HepG2 (cell line): Measurements from ENCODE around the gene HINT1. TPM values are rescaled to one million over a fixed set of nuclear protein-coding genes. Genes with fewer than 3 reads are reported as not detected.
A peak's percentile ranks its signal among the peaks of the same experiment; 100 is the strongest.

ENCODE experiments used
- ATAC-seq: fragments of 200-7000 bp; cut with Tn5 transposase; 3 replicates; pipeline ENCODE4 v1.9.1; 2020; ENCODE audit warnings: mild to moderate bottlenecking, moderate library complexity
- BruUV-seq: library from RNA; stranded (reverse); fragments of 400-500 nt; replicated peaks from 2 replicates; lab custom pipeline; 2021; lab: Mats Ljungman, UMichigan
- CTCF ChIA-PET: fragments of 300-600 bp; formaldehyde crosslinking; extraction: SDS; loops from one replicate; lab custom pipeline; 2021; ENCODE audit warnings: low total read pairs, inconsistent platforms, low intra/inter-chr PET ratio; lab: Yijun Ruan, JAX
- POLR2A ChIA-PET: fragments of 350-600 bp; sonication (Branson Sonifier 250); formaldehyde crosslinking; loops from one replicate; lab custom pipeline; 2020; ENCODE audit warnings: antibody characterized with exemption, inconsistent platforms; lab: Yijun Ruan, JAX
- DNase-seq: peaks from one replicate; pipeline ENCODE4 v3.0.0-alpha.2; 2015; ENCODE audit warnings: low spot score
- FAIRE-seq: peaks from 3 replicates; lab custom pipeline; 2011; peaks lifted over from hg19 to GRCh38; lab: Jason Lieb, UNC
- H2AFZ ChIP-seq: one replicate; pipeline ENCODE4 v1.6.1; 2011; ENCODE audit warnings: low read length, inconsistent platforms
- H3K27ac ChIP-seq: fragments of 300-600 bp; 3 replicates; pipeline ENCODE4 v1.8.0; 2011; ENCODE audit warnings: mixed run types, mild to moderate bottlenecking, mixed read lengths, low read length, inconsistent platforms; ENCODE audit not compliant: insufficient read depth; ENCODE audit errors: extremely low read length
- H3K27me3 ChIP-seq, 2 experiments: fragments of 200-600 bp in 1 of 2; 2 replicates in 1 of 2; 3 replicates in 1 of 2; pipeline versions ENCODE4 v1.6.0 to v1.8.0; 2011; ENCODE audit warnings: low read length in 2 of 2, mild to moderate bottlenecking in 2 of 2, moderate library complexity in 2 of 2, inconsistent platforms in 1 of 2; ENCODE audit not compliant: insufficient read depth in 2 of 2, control insufficient read depth in 1 of 2
- H3K36me3 ChIP-seq, 2 experiments: fragments of 200-600 bp in 1 of 2; replicated peaks in 1 of 2; 2 replicates in 1 of 2; 3 replicates in 1 of 2; pipeline versions ENCODE4 v1.5.1 to v1.8.0; 2011; ENCODE audit warnings: low read length in 2 of 2, inconsistent platforms in 1 of 2; ENCODE audit not compliant: insufficient read depth in 2 of 2, control insufficient read depth in 1 of 2
- H3K4me1 ChIP-seq: 2 replicates; pipeline ENCODE4 v1.5.1; 2012; ENCODE audit warnings: low read length, inconsistent platforms; ENCODE audit not compliant: insufficient read depth
- H3K4me2 ChIP-seq: 2 replicates; pipeline ENCODE4 v1.6.0; 2011; ENCODE audit warnings: low read depth, low read length, inconsistent platforms
- H3K4me3 ChIP-seq, 3 experiments: fragments of 200-600 bp in 1 of 3; sonication (generic), shearing (Covaris generic) in 1 of 3; replicated peaks in 1 of 3; 2 replicates each; pipeline ENCODE4 v1.5.1; 2011 to 2016; ENCODE audit warnings: low read length in 3 of 3, inconsistent platforms in 2 of 3, low read depth in 2 of 3, mild to moderate bottlenecking in 2 of 3, control low read depth in 1 of 3, mixed read lengths in 1 of 3; ENCODE audit not compliant: insufficient read depth in 1 of 3
- H3K79me2 ChIP-seq: one replicate; pipeline ENCODE4 v1.6.1; 2011; ENCODE audit warnings: low read length, inconsistent platforms; ENCODE audit not compliant: insufficient read depth
- H3K9ac ChIP-seq: 2 replicates; pipeline ENCODE4 v1.6.0; 2011; ENCODE audit warnings: mild to moderate bottlenecking, low read depth, low read length, inconsistent platforms; ENCODE audit not compliant: insufficient read depth
- H3K9me3 ChIP-seq: 2 replicates; pipeline ENCODE4 v1.5.1; 2012; ENCODE audit warnings: mild to moderate bottlenecking, low read length
- H4K20me1 ChIP-seq: 2 replicates; pipeline ENCODE4 v1.6.0; 2011; ENCODE audit warnings: inconsistent platforms, mild to moderate bottlenecking, low read length, moderate library complexity; ENCODE audit not compliant: insufficient read depth
- CC2D1A ChIP-seq: sonication (generic); formaldehyde crosslinking; IDR thresholded peaks from 2 replicates; pipeline ENCODE4 v1.8.1; 2023; ENCODE audit warnings: mild to moderate bottlenecking, missing genetic modification reagents
- CENPX ChIP-seq: sonication (generic); formaldehyde crosslinking; IDR thresholded peaks from 2 replicates; pipeline ENCODE4 v1.9.0; 2021; ENCODE audit warnings: mild to moderate bottlenecking, missing genetic modification reagents, moderate library complexity
- FOXK1 ChIP-seq: sonication (generic); formaldehyde crosslinking; IDR thresholded peaks from 2 replicates; pipeline ENCODE4 v1.4.0; 2020; ENCODE audit warnings: low read depth, missing genetic modification reagents, borderline replicate concordance
- GFI1 ChIP-seq: sonication (generic); formaldehyde crosslinking; IDR thresholded peaks from 2 replicates; pipeline ENCODE4 v1.5.0; 2020; ENCODE audit warnings: missing genetic modification reagents, mild to moderate bottlenecking, borderline replicate concordance
- HCFC1 ChIP-seq: fragments of 150-350 bp; IDR thresholded peaks from 2 replicates; pipeline ENCODE4 v1.6.1; 2014; ENCODE audit warnings: low read depth, low read length
- MAFF ChIP-seq: IDR thresholded peaks from 2 replicates; pipeline ENCODE4 v1.6.1; 2011; ENCODE audit warnings: low read depth, low read length, improper control_type of control experiment
- MAFK ChIP-seq, 2 experiments: IDR thresholded peaks in 1 of 2; conservative IDR thresholded peaks in 1 of 2; 2 replicates each; pipeline ENCODE4 v1.6.1; 2011; ENCODE audit warnings: improper control_type of control experiment in 2 of 2, low read length in 2 of 2
- MLLT10 ChIP-seq: sonication (generic); formaldehyde crosslinking; IDR thresholded peaks from 2 replicates; pipeline ENCODE4 v1.4.0; 2020; ENCODE audit warnings: missing genetic modification reagents
- NFIB ChIP-seq: sonication (generic); formaldehyde crosslinking; IDR thresholded peaks from 2 replicates; pipeline ENCODE4 v1.9.0; 2021; ENCODE audit warnings: missing genetic modification reagents, mild to moderate bottlenecking, borderline replicate concordance
- SNRNP70 ChIP-seq: fragments of 200-400 bp; formaldehyde crosslinking; IDR thresholded peaks from 2 replicates; pipeline ENCODE4 v1.6.1; 2017; ENCODE audit warnings: mild to moderate bottlenecking, low read depth, low read length, moderate library complexity
- SSRP1 ChIP-seq: IDR thresholded peaks from 2 replicates; pipeline ENCODE4 v1.6.1; 2016; ENCODE audit warnings: control low read depth
- SUZ12 ChIP-seq: fragments of 150-350 bp; IDR thresholded peaks from 2 replicates; pipeline ENCODE4 v1.6.1; 2014; ENCODE audit warnings: low read depth, low read length
- SYNCRIP ChIP-seq: fragments of 200-400 bp; formaldehyde crosslinking; IDR thresholded peaks from 2 replicates; pipeline ENCODE4 v1.6.1; 2018; ENCODE audit warnings: mild to moderate bottlenecking, low read depth, low read length; ENCODE audit not compliant: insufficient read depth
- TARDBP ChIP-seq: sonication (generic); formaldehyde crosslinking; IDR thresholded peaks from 2 replicates; pipeline ENCODE4 v1.8.0; 2022; ENCODE audit warnings: mild to moderate bottlenecking, missing genetic modification reagents
- ZBTB7B ChIP-seq: sonication (generic); formaldehyde crosslinking; IDR thresholded peaks from 2 replicates; pipeline ENCODE4 v1.4.0; 2020; ENCODE audit warnings: missing genetic modification reagents
- ZNF598 ChIP-seq: sonication (generic); formaldehyde crosslinking; IDR thresholded peaks from 2 replicates; pipeline ENCODE4 v1.5.1; 2020; ENCODE audit warnings: mild to moderate bottlenecking, missing genetic modification reagents, borderline replicate concordance
- WGBS: methylation state at CpG from one replicate; pipeline ENCODE4 v1.1.6; 2017; ENCODE audit warnings: low lambda C conversion rate; 5-methylcytosine and 5-hydroxymethylcytosine counted together
- in situ Hi-C: cut with HindIII; loops from 2 replicates; pipeline ENCODE4 v1.10.0; 2017; ENCODE audit warnings: low pct_unique_long_range_greater_than_20kb; ENCODE audit not compliant: extremely low pct_ligation_motif_present
- intact Hi-C: fragments of 100-400 bp; cut with micrococcal nuclease; formaldehyde crosslinking; loops from one replicate; pipeline ENCODE4 v1.10.0; 2022; ENCODE audit not compliant: unreplicated experiment
- polyA plus RNA-seq, 8 experiments: library from polyadenylated mRNA; depleted of rRNA in 3 of 8; stranded (reverse) in 7 of 8; unstranded in 1 of 8; fragments of >200 nt; fragmentation: Illumina TruSeq in 4 of 8; extraction: Trizol in 4 of 8; gene quantifications; 2 replicates each; pipeline versions ENCODE4 v1.2.1 to v1.2.3, GENCODE V29; 2011 to 2016; ENCODE audit warnings: low read depth in 4 of 8, missing spikeins in 1 of 8, mixed read lengths in 1 of 8; ENCODE audit not compliant: insufficient read depth in 1 of 8
- total RNA-seq, 5 experiments: library from RNA; depleted of rRNA; stranded (reverse); fragments of >200 nt; fragmentation: Illumina TruSeq; extraction: Trizol; gene quantifications; 2 replicates each; pipeline ENCODE4 v1.2.3, GENCODE V29; 2016; ENCODE audit warnings: low read depth in 1 of 5

The HINT1 gene
- total and polyA plus RNA-seq, 2 of the 13 experiments (the other 11 are each of a cell fraction or from before 2014, with no cell fraction given), result 428 to 997 TPM

- TF ChIP-seq ZBTB7B (CRISPR knock-in tag) (no peak), ZNF598 (CRISPR knock-in tag) (no peak), HCFC1 (no peak), MLLT10 (CRISPR knock-in tag) (no peak), SNRNP70 (no peak), GFI1 (CRISPR knock-in tag) (no peak), TARDBP (CRISPR knock-in tag) (no peak)
- CTCF ChIA-PET, result no interaction called here
These were observed 39.9 kb upstream of the HINT1 start for GRCh38 chr5:131204964-131205363.

DNA sequence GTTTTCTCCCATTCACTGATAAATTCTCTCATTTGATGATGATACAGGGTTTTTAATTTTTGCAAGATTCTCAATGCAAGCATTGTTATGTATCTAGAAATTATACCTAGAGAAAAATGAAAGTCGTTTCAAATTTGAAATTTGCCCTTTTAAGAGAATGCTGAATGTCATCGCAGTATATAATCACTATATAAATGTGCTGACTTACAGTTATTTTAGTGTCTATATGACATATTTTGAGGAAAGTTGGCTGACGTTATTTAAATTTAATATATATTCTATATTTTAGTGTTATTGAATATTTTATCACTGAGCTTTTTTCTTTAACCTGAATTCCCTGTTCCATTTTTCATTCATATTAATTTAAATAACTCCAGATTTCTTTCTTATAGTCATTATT lies 35.5 kb upstream of the HINT1 start:
- Histone ChIP-seq H3K27ac (no peak overlapping the region), H3K9ac (no peak overlapping the region), H4K20me1 (no peaks in the 10 kb centered on the region), H3K4me1 (no peaks in the 10 kb centered on the region), H3K36me3 (no peaks in the 10 kb centered on the region), H3K9me3 (no peaks in the 10 kb centered on the region), H2AFZ (no peak overlapping the region), H3K4me2 (no peak overlapping the region), H3K4me3 (no peak overlapping the region), H3K27me3 (no peaks in the 10 kb centered on the region), H3K79me2 (no peaks in the 10 kb centered on the region)
- DNase-seq (no peak), ATAC-seq (no peak), FAIRE-seq (no peak)
- TF ChIP-seq SYNCRIP, result no peak
- no peak for TF ChIP-seq NFIB (CRISPR knock-in tag)
- no peak for TF ChIP-seq SUZ12
- TF ChIP-seq CENPX (CRISPR knock-in tag), result no peak
- peak; percentile 58 for TF ChIP-seq MAFF
- TF ChIP-seq SSRP1 (CRISPR knock-in tag), result no peak
- TF ChIP-seq FOXK1 (CRISPR knock-in tag), result no peak
- TF ChIP-seq MAFK (conservative IDR thresholded peaks at IDR 0.05 in 1 of 2, IDR thresholded peaks at IDR 0.05 in 1 of 2; ENCODE audit: low read length in 2 of 2), result peak; percentile 22 to 66; a peak in 3 of 4 replicates
- no peak for TF ChIP-seq CC2D1A (CRISPR knock-in tag)
- ChIA-PET POLR2A (no interaction called here), CTCF (no interaction called here)
- intact Hi-C loops, result no loop called here
- in situ Hi-C loops, result no loop called here
- WGBS, result 86% methylated on average over 3 of the region's 3 CpGs
- BruUV-seq, result no TSS peak

More at GRCh38 chr5:131204964-131205363, 39.9 kb upstream of the HINT1 start:
- no peaks in the 10 kb centered on the region for H3K36me3 ChIP-seq
- in situ Hi-C loops, result no loop called here
- FAIRE-seq, result no peak
- no peak overlapping the region for H3K4me2 ChIP-seq
- H4K20me1 ChIP-seq, result no peaks in the 10 kb centered on the region
- no peak overlapping the region for H2AFZ ChIP-seq
- 87% methylated on average over 2 of the region's 2 CpGs for WGBS
- intact Hi-C loops, result no loop called here
- no peaks in the 10 kb centered on the region for H3K79me2 ChIP-seq
- no peak overlapping the region for H3K27ac ChIP-seq
- H3K4me3 ChIP-seq, result no peak overlapping the region
- no peaks in the 10 kb centered on the region for H3K4me1 ChIP-seq
- BruUV-seq, result no TSS peak
- H3K9ac ChIP-seq, result no peak overlapping the region
- no peak for ATAC-seq
- DNase-seq, result no peak
- POLR2A ChIA-PET, result no interaction called here
- H3K27me3 ChIP-seq, result no peaks in the 10 kb centered on the region
- no peaks in the 10 kb centered on the region for H3K9me3 ChIP-seq
